SKM-1 (cell line): ENCODE results near the gene BAIAP2.

ENCODE experiments used
- DNase-seq: peaks from one replicate; lab custom pipeline; 2025; ENCODE audit not compliant: unreplicated experiment; lab: John Stamatoyannopoulos, UW

Gene BAIAP2

GRCh38 chr17:81121841-81122733 lies 87.1 kb downstream of the BAIAP2 start:
- DNase-seq: no peak

- DNase-seq: no peak
Measured at GRCh38 chr17:81123052-81124048, 88.4 kb downstream of the BAIAP2 start.

GRCh38 chr17:81124377-81124776 lies 89.4 kb downstream of the BAIAP2 start:
- DNase-seq: no peak

GRCh38 chr17:81125573-81126081 lies 90.7 kb downstream of the BAIAP2 start:
- no peak for DNase-seq

- DNase-seq: no peak
Measured at GRCh38 chr17:81126281-81127132, 91.6 kb downstream of the BAIAP2 start.

- DNase-seq: no peak
Measured at GRCh38 chr17:81127133-81127455, 92.1 kb downstream of the BAIAP2 start.

- DNase-seq: no peak
Measured at GRCh38 chr17:81127526-81128177, 92.7 kb downstream of the BAIAP2 start.

GRCh38 chr17:81128338-81128737 lies 93.4 kb downstream of the BAIAP2 start:
- no peak for DNase-seq

GRCh38 chr17:81128774-81129173 lies 93.8 kb downstream of the BAIAP2 start:
- DNase-seq: no peak

GRCh38 chr17:81129289-81129688 lies 94.3 kb downstream of the BAIAP2 start:
- DNase-seq: no peak

- no peak for DNase-seq
Measured at GRCh38 chr17:81129711-81130367, 94.9 kb downstream of the BAIAP2 start.

GRCh38 chr17:81130385-81131361 lies 95.7 kb downstream of the BAIAP2 start:
- no peak for DNase-seq

- DNase-seq: no peak
Measured at GRCh38 chr17:81131486-81132196, 96.7 kb downstream of the BAIAP2 start.

- no peak for DNase-seq
Measured at GRCh38 chr17:81132197-81132540, 97.2 kb downstream of the BAIAP2 start.

GRCh38 chr17:81132770-81133723 lies 98.1 kb downstream of the BAIAP2 start:
- DNase-seq: no peak

GRCh38 chr17:81134064-81134781 lies 99.3 kb downstream of the BAIAP2 start:
- DNase-seq: no peak
